ENCODE data around the gene FAM83B.
"Not testable (repeated sequence)": the region's sequence is repeated elsewhere in the genome, so short reads cannot be mapped to it uniquely, and the experiment has no call there.

Gene FAM83B

DNA sequence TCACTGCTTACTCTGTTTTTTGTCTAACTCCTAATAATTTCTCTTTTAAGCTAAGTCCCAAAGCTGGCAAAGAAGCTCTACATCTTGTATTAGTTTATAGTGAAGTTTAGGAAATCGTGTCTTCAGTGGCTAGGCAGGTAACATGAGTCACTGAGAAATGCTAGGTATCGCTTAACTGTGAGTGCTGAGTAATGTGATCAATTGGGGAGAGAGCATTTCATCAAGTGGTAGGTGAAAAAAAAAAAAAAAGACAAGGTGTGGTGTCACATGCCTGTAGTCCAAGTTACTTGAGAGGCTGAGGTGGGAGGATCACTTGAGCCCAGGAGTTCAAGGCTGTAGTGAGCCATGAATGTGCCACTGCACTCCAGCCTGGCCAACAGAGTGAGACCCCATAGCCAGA, 125.3 kb downstream of the FAM83B start:
- H3K9me3 ChIP-seq (ENCODE audit: severe bottlenecking): no peaks in the 10 kb centered on the region
- DNase-seq (ENCODE audit: low spot score): no peak
- TF ChIP-seq, protein P1, sequence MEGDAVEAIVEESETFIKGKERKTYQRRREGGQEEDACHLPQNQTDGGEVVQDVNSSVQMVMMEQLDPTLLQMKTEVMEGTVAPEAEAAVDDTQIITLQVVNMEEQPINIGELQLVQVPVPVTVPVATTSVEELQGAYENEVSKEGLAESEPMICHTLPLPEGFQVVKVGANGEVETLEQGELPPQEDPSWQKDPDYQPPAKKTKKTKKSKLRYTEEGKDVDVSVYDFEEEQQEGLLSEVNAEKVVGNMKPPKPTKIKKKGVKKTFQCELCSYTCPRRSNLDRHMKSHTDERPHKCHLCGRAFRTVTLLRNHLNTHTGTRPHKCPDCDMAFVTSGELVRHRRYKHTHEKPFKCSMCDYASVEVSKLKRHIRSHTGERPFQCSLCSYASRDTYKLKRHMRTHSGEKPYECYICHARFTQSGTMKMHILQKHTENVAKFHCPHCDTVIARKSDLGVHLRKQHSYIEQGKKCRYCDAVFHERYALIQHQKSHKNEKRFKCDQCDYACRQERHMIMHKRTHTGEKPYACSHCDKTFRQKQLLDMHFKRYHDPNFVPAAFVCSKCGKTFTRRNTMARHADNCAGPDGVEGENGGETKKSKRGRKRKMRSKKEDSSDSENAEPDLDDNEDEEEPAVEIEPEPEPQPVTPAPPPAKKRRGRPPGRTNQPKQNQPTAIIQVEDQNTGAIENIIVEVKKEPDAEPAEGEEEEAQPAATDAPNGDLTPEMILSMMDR (IDR thresholded peaks at IDR 0.05; ENCODE audit: poor library complexity, severe bottlenecking): no peak
- ATAC-seq (ENCODE audit: low read depth): no peak
- H3K27me3 ChIP-seq (ENCODE audit: insufficient read depth, poor library complexity, severe bottlenecking): no peaks in the 10 kb centered on the region
- H3K27ac ChIP-seq (ENCODE audit: poor library complexity, severe bottlenecking): no peak overlapping the region
- H3K4me1 ChIP-seq (ENCODE audit: insufficient read depth, poor library complexity, severe bottlenecking): peaks cover 9% of the 10 kb centered on the region
- H3K36me3 ChIP-seq (ENCODE audit: low read depth): no peaks in the 10 kb centered on the region
- no peak overlapping the region for H3K4me3 ChIP-seq (ENCODE audit: severe bottlenecking)

DNA sequence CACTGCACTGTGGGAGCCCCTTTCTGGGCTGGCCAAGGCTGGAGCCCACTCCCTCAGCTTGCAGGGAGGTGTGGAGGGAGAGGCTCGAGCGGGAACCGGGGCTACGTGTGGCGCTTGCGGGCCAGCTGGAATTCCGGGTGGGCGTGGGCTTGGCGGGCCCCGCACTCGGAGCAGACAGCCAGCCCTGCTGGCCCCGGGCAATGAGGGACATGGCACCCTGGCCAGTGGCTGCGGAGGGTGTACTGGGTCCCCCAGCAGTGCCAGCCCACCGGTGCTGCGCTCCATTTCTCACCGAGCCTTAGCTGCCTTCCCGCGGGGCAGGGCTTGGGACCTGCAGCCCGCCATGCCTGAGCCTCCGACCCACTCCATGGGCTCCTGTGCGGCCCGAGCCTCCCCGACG, 132.6 kb downstream of the FAM83B start:
- not testable (repeated sequence) for H3K4me3 ChIP-seq (ENCODE audit: severe bottlenecking); H3K27me3 ChIP-seq (ENCODE audit: insufficient read depth, poor library complexity, severe bottlenecking); H3K27ac ChIP-seq (ENCODE audit: poor library complexity, severe bottlenecking); H3K9me3 ChIP-seq (ENCODE audit: severe bottlenecking); ATAC-seq (ENCODE audit: low read depth); DNase-seq (ENCODE audit: low spot score); H3K36me3 ChIP-seq (ENCODE audit: low read depth)
- H3K4me1 ChIP-seq (ENCODE audit: insufficient read depth, poor library complexity, severe bottlenecking): peaks cover 16% of the 10 kb centered on the region

DNA sequence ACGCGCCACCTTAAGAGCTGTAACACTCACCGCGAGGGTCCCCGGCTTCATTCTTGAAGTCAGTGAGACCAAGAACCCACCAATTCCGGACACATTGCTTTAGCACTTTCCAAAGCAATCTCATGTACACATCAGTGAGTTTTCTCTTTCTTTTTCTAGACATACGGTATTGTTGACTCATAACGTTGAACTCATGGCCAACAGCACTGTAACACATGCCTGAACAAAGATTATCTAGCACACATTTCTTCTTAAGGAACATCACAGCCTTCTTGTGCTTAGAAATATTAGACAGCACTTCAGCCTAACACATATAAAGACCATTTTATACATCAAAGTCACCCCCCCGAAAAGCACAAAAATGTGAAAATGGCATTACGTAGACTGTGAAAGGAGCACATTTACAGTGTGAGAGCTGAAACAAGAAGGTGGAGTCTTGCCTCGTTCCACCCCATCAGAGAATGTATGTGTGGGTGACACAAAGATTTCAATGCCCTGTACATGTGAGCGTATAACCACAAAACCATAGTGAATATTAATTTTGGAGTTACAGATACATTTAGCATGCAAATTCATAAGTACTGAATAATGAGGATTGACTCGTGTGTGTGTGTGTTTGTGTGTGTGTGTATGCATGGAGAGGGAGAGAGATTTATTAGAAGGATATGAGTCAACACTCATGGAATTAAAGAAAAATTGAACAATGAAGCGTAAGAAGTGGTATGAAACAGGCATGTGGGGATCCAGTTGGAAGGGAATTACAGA, 134.1 kb downstream of the FAM83B start:
- H3K4me3 ChIP-seq (ENCODE audit: severe bottlenecking): no peak overlapping the region
- DNase-seq (ENCODE audit: low spot score): no peak
- TF ChIP-seq, protein P1 (IDR thresholded peaks at IDR 0.05; ENCODE audit: poor library complexity, severe bottlenecking): no peak
- ATAC-seq (ENCODE audit: low read depth): peak; percentile 91
- H3K9me3 ChIP-seq (ENCODE audit: severe bottlenecking): no peaks in the 10 kb centered on the region
- H3K27me3 ChIP-seq (ENCODE audit: insufficient read depth, poor library complexity, severe bottlenecking): no peaks in the 10 kb centered on the region
- peak overlapping the region; percentile 75 for H3K27ac ChIP-seq (ENCODE audit: poor library complexity, severe bottlenecking)
- peaks cover 16% of the 10 kb centered on the region for H3K4me1 ChIP-seq (ENCODE audit: insufficient read depth, poor library complexity, severe bottlenecking)
- no peaks in the 10 kb centered on the region for H3K36me3 ChIP-seq (ENCODE audit: low read depth)

DNA sequence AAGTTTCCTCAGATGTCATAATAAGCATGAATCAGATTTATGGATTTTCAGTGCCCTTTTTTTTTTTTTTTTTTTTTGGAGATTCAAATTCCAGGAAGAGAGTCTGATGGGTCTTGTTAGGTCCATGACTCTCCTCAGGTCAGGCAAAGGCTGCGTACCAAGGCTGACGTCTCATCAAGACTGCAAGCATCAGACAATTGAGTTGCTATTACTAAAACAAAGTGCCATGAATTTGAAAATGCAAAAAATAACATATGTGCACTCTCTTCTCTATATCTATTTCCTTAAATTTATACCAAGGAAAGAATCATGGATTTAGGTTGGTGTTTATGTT, 134.7 kb downstream of the FAM83B start:
- no peak overlapping the region for H3K4me3 ChIP-seq (ENCODE audit: severe bottlenecking)
- ATAC-seq (ENCODE audit: low read depth) (peak; percentile 90), DNase-seq (ENCODE audit: low spot score) (no peak)
- no peaks in the 10 kb centered on the region for H3K27me3 ChIP-seq (ENCODE audit: insufficient read depth, poor library complexity, severe bottlenecking)
- H3K27ac ChIP-seq (ENCODE audit: poor library complexity, severe bottlenecking): peak overlapping the region; percentile 75
- TF ChIP-seq, protein P1 (IDR thresholded peaks at IDR 0.05; ENCODE audit: poor library complexity, severe bottlenecking): no peak
- peaks cover 16% of the 10 kb centered on the region for H3K4me1 ChIP-seq (ENCODE audit: insufficient read depth, poor library complexity, severe bottlenecking)
- H3K36me3 ChIP-seq (ENCODE audit: low read depth): no peaks in the 10 kb centered on the region
- no peaks in the 10 kb centered on the region for H3K9me3 ChIP-seq (ENCODE audit: severe bottlenecking)

DNA sequence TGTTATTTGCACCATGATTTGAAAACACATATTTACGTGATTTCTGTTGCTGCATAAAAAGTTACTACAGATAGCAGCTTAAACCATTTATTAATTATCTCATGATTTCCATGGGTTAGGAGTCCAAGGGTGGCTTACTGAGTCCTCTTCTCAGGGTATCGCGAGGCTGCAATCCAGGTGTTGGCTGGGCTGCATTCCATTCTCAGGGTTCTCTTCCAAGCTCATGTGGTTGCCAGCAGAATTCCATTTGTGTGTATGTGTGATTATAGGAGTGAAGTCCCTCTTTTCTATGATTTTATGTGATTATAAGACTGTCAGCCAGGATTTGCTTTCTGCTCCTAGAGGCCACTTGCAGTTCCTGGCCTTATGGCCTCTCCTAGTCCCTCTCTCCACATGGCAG, 135.1 kb downstream of the FAM83B start:
- peak overlapping the region; percentile 75 for H3K27ac ChIP-seq (ENCODE audit: poor library complexity, severe bottlenecking)
- H3K9me3 ChIP-seq (ENCODE audit: severe bottlenecking): no peaks in the 10 kb centered on the region
- TF ChIP-seq, protein P1 (IDR thresholded peaks at IDR 0.05; ENCODE audit: poor library complexity, severe bottlenecking): no peak
- H3K27me3 ChIP-seq (ENCODE audit: insufficient read depth, poor library complexity, severe bottlenecking): no peaks in the 10 kb centered on the region
- H3K4me3 ChIP-seq (ENCODE audit: severe bottlenecking): no peak overlapping the region
- DNase-seq (ENCODE audit: low spot score): no peak
- no peaks in the 10 kb centered on the region for H3K36me3 ChIP-seq (ENCODE audit: low read depth)
- H3K4me1 ChIP-seq (ENCODE audit: insufficient read depth, poor library complexity, severe bottlenecking): peaks cover 16% of the 10 kb centered on the region
- ATAC-seq (ENCODE audit: low read depth): peak; percentile 54
